AG10803 (cell line): ENCODE results near the gene CYSTM1.

Experiments
- DNase-seq: peaks from one replicate; pipeline ENCODE4 v3.0.0; 2010; ENCODE audit warnings: low read depth
- H3K4me3 ChIP-seq: 2 replicates; pipeline ENCODE4 v1.5.1; 2011; ENCODE audit warnings: mild to moderate bottlenecking, low read length, control low read depth
- CTCF ChIP-seq: conservative IDR thresholded peaks from 2 replicates; pipeline ENCODE4 v1.5.1; 2011; ENCODE audit warnings: mild to moderate bottlenecking, low read length, control low read depth, inconsistent platforms

CYSTM1 gene

GRCh38 chr5:140178086-140178410, 3.1 kb downstream of the CYSTM1 start:
- no peak for DNase-seq
- no peak for TF ChIP-seq CTCF
- H3K4me3 ChIP-seq: no peak overlapping the region

GRCh38 chr5:140178482-140179116, 3.6 kb downstream of the CYSTM1 start:
- no peak overlapping the region for H3K4me3 ChIP-seq
- no peak for TF ChIP-seq CTCF
- DNase-seq: no peak

GRCh38 chr5:140181002-140181483, 6.1 kb downstream of the CYSTM1 start:
- no peak for DNase-seq
- H3K4me3 ChIP-seq: no peak overlapping the region; the same call in 1 of the 2 replicates
- TF ChIP-seq CTCF: no peak

DNA sequence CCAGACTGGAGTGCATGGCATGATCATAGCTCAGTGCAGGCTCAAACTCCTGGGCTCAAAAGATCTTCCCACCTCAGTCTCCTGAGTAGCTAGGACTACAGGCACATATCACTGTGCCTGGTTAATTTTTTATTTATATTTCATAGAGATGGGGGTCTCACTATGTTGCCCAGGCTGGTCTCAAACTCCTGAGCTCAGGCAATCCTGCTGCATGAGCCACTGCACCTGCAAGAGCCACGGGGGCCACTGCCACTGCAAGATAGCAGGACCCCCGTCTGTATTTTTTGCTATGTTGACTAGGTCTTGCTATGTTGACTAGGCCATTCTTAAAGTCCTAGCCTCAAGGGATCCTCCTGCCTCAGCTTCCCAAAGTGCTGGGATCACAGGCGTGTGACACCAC, 6.5 kb downstream of the CYSTM1 start:
- DNase-seq: no peak
- no peak overlapping the region for H3K4me3 ChIP-seq
- no peak for TF ChIP-seq CTCF

DNA sequence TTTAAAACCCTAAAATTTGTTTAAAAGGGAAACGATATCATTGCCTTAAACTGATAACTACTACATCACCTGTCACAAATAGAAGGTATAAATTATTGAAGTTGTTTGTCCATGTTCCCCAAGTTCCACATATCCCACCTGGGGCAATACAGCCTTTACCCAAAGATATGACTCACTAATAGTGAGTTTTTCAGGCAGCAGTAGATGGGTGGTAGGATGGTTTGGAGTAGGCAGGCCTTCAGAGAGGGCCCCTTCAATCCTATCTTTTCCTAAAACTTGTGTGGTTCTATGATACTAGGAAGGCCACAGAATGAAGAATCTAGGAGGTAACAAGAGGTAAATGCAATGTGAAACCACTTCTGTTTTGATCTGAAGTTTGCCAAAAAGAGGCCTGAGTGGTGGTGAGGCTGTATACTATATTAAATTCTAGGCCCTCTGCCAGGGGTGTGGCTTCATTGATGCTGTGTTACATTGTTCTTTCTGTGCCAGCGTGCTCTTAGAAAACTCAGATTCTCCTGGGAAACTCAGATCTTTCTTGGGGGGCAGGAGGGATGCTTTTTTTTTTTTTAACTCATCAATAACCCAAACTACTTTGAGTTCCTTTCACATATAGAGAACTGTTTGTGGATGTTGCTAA, 7.2 kb downstream of the CYSTM1 start:
- peak; percentile 65 for DNase-seq
- H3K4me3 ChIP-seq: no peak overlapping the region
- TF ChIP-seq CTCF: no peak

GRCh38 chr5:140182803-140183367, 7.9 kb downstream of the CYSTM1 start:
- peak; percentile 77 for DNase-seq
- TF ChIP-seq CTCF: no peak
- no peak overlapping the region for H3K4me3 ChIP-seq

GRCh38 chr5:140185409-140185808, 10.4 kb downstream of the CYSTM1 start:
- no peak for DNase-seq
- TF ChIP-seq CTCF: no peak
- no peak overlapping the region for H3K4me3 ChIP-seq
